Retinal pigment epithelial cell (primary cell): ENCODE data around the gene OCA2.
"Not testable (repeated sequence)": the region's sequence is repeated elsewhere in the genome, so short reads cannot be mapped to it uniquely, and the experiment has no call there.

Source experiments
- DNase-seq: peaks from one replicate; pipeline ENCODE4 v3.0.0-alpha.2; 2010; ENCODE audit warnings: low read depth
- H3K4me3 ChIP-seq: 2 replicates; pipeline ENCODE4 v1.5.1; 2011; ENCODE audit warnings: mild to moderate bottlenecking, low read length, control low read depth, moderate library complexity
- CTCF ChIP-seq: conservative IDR thresholded peaks from 2 replicates; pipeline ENCODE4 v1.5.1; 2011; ENCODE audit warnings: low read depth, low read length, control low read depth, inconsistent platforms

The OCA2 gene

GRCh38 chr15:27768732-27769475, 330.2 kb downstream of the OCA2 start:
- TF ChIP-seq CTCF: no peak
- no peak overlapping the region for H3K4me3 ChIP-seq
- no peak for DNase-seq

GRCh38 chr15:27767918-27768640, 331.0 kb downstream of the OCA2 start:
- no peak for DNase-seq
- no peak for TF ChIP-seq CTCF
- H3K4me3 ChIP-seq: no peak overlapping the region

GRCh38 chr15:27767430-27767829, 331.7 kb downstream of the OCA2 start:
- H3K4me3 ChIP-seq, DNase-seq: not testable (repeated sequence)

- no peak overlapping the region for H3K4me3 ChIP-seq
- DNase-seq: no peak
- TF ChIP-seq CTCF: no peak
Observed at GRCh38 chr15:27764339-27764738, 334.8 kb downstream of the OCA2 start.

- DNase-seq: no peak
- no peak overlapping the region for H3K4me3 ChIP-seq
- no peak for TF ChIP-seq CTCF
Observed at GRCh38 chr15:27763514-27763913, 335.6 kb downstream of the OCA2 start.

- TF ChIP-seq CTCF: no peak
- DNase-seq: no peak
- no peak overlapping the region for H3K4me3 ChIP-seq
Observed at GRCh38 chr15:27762471-27762870, 336.6 kb downstream of the OCA2 start.

- no peak for TF ChIP-seq CTCF
- H3K4me3 ChIP-seq: no peak overlapping the region
- no peak for DNase-seq
Observed at GRCh38 chr15:27757052-27757451, 342.1 kb downstream of the OCA2 start.
